Activated T-helper 1 cell treated with Interleukin-2 at 50 U/mL for 16 hours (primary cell): ENCODE measurements around the gene SFSWAP.
"Not testable (repeated sequence)": the region's sequence is repeated elsewhere in the genome, so short reads cannot be mapped to it uniquely, and the experiment has no call there.

Experiments
- DNase-seq: peaks from one replicate; pipeline ENCODE4 v3.0.0-alpha.2; 2020; ENCODE audit warnings: low read depth

Gene SFSWAP

DNA sequence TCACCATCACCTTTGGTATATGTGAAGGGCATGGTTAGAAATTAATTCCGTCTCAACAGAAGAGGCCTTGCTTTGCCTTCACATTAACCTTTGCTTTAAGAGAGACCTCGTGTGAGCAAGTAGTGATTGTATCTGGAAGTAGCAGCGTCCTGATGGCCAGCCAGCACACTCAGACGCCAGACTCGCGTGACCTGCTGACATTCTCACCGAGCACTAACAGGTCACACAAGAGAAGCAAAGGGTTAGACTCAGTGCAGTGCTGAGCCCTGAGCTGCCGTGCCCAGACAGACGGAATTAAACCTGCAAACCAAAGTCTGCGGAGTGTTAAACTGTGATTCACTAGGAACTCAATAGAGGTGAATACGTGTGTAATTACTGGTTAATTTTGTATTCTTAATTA is 77.2 kb downstream of the SFSWAP start:
- no peak for DNase-seq

GRCh38 chr12:131789638-131790037 is 78.7 kb downstream of the SFSWAP start:
- no peak for DNase-seq

GRCh38 chr12:131793243-131794022 is 82.5 kb downstream of the SFSWAP start:
- DNase-seq: no peak

- no peak for DNase-seq
Observed at GRCh38 chr12:131794061-131794460, 83.2 kb downstream of the SFSWAP start.

- no peak for DNase-seq
Observed at GRCh38 chr12:131794573-131794972, 83.7 kb downstream of the SFSWAP start.

DNA sequence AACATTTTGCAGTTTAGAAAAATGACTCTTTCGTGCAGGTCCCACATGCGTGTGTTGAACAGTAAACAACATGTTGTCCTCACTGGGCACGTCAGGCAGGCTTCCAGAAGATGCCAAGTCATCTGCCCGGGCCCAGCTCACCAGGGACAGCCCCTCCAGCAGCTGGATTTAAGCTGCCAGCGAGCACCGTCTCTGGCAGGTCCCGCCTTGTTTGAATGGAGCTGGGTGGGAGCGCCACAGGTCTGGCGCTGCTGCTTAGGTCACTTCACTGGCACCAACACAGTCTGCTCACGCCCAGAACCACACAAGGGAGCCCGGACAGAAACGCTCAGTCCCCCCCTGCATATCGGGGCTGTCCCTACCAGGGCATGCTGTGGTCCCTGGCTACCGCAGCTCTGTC is 84.2 kb downstream of the SFSWAP start:
- DNase-seq: no peak

DNA sequence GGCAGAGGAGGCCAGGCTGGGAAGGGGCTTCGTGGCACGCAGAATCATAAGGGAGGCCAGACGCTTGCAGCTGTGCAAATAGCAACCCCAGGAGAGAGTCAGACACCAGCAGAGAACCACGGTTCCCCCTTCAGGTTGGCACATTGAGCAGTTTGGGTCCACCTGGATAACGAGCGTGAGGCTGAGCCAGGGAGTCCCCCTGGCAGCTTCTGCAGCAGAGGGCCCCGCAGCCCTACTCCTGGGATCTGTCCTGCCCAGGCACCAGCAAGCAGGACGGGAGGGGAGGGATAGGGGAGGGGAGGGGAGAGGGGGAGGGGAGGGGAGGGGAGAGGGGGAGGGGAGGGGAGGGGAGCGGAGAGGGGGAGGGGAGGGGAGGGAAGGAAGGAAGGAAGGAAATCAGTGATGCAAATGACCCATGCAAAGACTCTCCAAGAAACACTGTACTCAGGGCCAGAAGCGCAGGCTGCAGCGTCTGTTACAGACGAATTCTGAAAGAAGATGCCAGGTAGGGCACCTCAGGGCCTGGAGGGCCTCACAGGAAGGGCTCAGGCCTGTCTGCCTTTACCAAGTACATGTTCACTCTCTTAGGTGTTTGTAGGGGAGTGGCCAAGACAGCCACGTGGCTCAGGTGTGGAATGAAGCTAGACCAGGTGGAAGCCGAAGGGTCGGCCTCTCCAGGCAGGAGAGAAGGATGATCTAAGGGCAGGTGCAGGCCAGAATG is 85.0 kb downstream of the SFSWAP start:
- no peak for DNase-seq

- DNase-seq: no peak
Observed at GRCh38 chr12:131796411-131796736, 85.5 kb downstream of the SFSWAP start.

DNA sequence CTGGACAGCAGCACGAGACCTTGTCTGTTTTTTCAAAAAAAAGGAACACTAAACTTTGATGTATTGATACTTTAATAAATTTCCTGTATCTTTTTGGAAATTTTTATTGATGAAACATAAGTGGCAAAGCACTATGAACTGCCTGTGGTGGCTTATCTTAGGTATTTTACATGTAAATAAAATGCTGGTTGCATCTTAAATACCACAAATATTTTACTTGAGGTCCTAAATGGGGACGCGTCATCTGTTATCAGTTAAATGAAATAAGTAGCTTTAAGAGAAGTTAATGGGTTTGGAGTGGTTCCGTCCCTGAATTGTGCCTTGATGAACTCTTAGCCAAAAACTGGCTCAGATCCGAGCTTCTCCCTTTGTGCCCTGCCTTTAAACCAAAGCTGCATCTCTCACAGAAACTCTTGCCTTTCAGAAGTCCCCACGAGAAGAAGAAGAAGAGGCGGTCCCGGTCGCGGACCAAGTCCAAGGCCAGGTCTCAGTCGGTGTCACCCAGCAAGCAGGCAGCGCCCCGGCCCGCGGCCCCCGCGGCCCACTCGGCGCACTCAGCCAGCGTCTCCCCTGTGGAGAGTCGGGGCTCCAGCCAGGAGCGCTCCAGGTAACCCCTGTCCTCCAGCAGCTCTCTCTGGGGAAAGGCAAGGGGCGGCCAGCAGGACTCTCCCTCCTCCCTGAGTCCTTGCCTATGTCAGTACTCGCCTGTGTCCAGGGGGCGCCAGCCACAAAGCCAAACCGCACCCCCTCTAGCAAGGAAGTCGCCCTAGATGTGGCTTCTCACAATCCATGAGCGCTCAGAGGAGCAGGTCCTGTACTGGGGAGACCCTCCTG is 86.1 kb downstream of the SFSWAP start:
- no peak for DNase-seq

- DNase-seq: no peak
Observed at GRCh38 chr12:131797588-131797934, 86.7 kb downstream of the SFSWAP start.

DNA sequence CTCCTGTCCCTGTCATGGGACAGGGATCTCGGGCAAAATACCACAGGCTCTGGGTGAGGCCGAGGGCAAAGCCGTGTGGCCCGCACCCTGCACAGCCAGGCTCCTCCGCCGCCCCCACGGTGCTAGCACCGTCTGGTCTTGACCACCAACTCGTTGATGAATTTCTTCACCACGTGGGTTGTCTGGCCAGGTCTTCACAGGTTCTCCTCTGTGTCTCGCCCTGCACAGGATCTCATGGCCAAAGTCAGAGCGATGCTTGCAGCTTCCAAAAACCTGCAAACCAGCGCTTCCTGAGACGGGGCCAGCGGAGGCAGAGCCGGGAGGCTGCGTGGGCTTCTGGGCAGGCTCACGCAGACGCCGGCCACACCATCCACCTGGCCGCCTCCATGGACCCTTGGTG is 88.3 kb downstream of the SFSWAP start:
- DNase-seq: no peak

DNA sequence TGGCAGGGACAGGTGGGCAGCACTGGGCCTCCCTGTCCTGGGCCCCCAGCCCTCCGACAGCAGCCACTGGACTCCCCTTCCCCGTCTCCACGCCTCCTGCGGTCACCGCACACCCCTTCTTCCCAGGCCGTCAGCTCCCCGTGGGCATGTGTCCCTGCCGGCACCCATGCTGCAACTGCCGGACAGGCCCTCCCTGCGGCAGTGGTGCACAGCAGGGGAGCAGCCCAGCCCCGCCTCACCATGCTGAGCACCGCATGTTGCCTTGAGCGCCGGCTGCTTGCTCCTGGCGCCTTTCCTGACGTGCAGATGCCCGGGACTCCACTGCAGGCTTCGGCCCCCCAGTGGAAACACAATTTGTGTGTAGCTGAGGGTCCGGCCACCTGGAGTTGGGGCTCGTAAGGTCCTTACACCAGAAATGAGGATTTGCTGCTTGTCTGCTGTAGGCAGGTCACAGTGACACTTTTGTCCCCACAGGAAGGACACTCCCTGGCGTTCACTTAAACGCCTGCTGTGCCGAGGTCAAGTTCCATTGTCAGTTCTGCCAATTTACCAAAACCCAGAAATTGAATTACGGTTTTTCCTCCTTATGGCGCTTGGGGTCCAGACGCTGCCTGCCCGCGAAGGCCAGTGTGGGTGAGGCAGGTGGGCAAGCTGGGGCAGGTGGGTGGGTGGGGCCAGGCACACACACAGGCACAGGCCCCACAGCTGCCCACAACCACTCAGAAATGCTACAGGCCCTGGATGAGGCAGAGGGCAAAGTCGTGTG is 89.1 kb downstream of the SFSWAP start:
- no peak for DNase-seq

DNA sequence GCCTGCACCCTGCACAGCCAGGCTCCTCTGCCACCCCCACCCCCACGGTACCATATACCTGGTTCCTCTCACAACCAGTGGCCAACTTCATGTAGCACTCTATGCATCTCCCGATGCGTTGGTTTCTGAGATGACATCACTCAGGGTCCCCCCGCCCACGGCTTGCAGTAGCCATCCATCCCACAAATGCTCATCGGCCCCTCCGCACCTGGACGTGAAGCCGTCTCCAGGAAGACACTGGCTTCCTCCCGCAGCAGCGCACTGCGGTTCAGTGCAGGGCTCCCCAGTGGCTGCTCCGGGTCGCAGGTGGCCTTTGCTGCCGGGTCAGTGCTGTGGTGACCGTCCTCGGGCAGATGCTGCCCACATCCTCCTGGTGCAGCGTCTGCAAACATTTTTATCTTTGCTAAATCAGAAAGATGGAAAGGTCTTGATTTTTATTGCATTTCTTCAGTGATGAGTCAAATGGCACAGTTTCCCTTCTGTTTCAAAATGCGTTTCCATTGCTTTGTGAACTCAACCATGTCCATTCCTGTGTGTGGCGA is 89.8 kb downstream of the SFSWAP start:
- no peak for DNase-seq

DNA sequence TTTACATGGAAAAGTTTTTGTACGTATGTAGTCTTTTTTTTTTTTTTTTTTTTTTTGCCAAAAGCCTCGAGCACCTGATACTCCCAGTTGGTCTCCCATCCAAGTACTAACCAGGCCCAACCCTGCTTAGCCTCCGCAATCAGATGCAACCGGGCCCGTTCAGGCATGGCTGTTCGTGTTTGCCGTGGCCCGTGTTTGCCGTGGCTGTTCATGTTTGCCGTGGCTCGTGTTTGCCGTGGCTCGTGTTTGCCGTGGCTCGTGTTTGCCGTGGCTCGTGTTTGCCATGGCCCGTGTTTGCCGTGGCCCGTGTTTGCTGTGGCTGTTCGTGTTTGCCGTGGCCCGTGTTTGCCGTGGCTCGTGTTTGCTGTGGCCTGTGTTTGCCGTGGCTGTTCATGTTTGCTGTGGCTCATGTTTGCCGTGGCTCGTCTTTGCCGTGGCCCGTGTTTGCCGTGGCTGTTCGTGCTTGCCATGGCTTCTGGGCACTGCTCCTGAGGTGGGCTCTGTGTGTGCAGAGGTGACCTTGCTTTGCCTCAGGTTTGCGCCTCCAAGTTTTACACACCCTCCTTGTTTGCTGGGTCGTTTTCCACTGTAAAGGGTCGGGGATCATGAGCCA is 90.5 kb downstream of the SFSWAP start:
- no peak for DNase-seq

DNA sequence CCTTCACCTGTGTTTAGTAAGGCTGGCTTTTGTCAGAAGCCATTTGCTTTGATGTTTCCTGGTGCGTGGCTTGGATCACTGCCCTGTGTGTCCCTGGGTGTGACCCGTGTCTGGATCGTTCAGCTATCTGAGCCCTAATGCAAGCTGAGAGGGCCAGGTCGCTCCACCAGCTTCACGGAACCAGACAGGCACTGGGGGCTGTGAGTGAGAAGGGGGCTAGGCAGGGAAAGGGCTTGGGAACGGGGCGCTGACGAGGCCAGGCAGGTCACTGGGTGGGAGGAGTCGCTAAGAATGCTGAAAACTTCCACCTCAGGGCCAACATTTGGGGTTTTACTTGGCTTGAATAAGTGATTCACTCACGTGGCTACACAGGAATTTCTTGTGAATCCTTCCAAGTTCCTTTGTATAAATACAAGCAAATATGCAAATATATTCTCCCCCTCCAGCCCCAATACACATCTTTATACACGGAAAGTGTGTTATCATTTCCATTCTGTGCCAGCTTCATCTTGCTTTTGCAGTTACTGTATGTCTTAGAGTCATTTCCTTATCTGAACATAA is 93.2 kb downstream of the SFSWAP start:
- DNase-seq: no peak

DNA sequence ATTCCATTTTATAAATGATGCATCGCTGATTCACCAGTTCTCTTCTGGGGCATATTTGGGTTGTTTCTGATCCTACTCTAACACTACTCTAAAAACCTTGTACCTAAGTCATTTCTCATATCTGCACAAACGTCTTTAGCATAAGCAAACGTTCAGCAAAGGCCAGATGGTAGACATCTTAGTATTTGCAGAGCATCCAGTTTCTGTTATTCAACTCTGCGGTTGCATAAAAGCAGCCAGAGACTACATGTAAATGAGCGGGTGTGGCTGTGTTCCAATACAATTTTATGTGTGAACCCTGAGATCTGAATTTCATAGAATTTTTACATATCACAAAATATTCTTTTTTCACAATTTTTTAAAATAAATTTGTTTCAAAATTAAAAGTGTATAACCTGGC is 94.5 kb downstream of the SFSWAP start:
- no peak for DNase-seq

DNA sequence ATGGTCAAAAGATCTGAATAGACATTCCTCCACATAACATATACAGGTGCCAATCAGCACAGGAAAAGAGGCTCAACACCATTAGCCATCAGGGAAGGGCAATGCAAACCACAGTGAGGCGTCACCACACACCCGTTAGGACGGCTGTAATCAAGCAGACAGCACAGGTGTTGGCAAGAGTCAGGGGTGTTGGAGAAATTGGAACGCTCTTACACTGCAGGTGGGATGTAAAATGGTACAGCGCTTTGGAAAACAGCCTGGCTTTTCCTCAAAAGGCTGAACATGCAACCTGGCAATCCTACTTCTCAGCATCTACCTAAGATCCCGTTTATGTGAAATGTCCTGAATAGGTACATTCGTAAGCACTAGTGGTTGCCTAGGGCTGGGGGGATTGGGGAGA is 95.8 kb downstream of the SFSWAP start:
- DNase-seq: no peak

DNA sequence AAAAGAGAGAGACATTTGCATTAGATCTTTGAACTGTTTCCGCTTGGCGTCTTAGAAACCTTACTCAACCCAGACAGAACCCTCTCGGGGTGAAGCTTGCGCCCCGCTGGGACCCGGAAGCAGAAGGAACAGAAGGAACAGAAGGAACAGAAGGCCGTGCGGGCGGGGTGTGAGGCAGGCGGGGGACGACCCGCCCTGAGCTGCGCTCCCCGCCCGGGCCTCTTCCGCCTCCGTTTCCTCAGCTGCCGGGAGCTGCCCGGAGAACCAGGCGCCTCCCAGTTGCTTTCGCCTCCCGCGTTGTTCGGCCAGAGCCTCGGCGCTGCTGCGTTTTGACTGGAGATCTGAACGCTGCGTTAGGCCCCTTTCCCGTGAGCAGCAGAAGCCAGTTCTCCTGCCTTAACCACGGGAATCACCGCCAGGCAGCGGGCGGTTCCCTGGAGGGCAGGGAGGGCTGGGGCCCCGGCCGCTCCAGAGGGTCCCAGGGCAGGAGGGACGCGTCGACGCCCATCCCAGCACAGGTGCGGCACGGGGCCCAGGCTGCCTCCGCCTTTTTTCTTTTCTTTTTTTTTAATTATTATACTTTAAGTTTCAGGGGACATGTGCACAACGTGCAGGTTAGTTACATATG is 98.0 kb downstream of the SFSWAP start:
- DNase-seq: peak; percentile 20

GRCh38 chr12:131809476-131810254 is 98.8 kb downstream of the SFSWAP start:
- not testable (repeated sequence) for DNase-seq

DNA sequence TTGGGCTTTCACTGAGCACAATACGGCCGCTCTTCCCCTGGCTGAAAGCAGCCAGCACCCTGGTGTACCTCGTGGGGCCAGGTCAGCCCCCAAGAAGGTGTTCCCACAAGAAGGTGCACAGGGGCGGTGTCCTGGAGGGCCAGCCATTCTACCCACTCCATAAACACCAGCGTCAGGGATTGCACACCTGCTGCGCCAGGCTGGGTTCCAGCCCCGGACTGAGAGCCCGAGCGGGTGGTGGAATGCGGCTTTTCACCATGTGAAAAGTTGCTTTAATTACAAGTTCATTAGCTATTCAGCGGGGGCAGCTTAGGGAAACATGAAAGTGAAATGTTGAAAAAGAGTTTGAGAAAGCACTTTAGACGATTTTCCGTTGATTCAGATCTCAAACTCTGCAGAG is 99.8 kb downstream of the SFSWAP start:
- no peak for DNase-seq
